ENCODE data around the gene APLP2. TPM values are rescaled to one million over a fixed set of nuclear protein-coding genes. Genes with fewer than 3 reads are reported as not detected.

Gene APLP2
- total RNA-seq, 1 donor from 2014 or later = 330 TPM

GRCh38 chr11:130097285-130097684, 27.6 kb downstream of the APLP2 start:
- Mint-ChIP-seq H3K4me3 (ENCODE audit: unreplicated experiment) (no peak overlapping the region), H3K27me3 (ENCODE audit: unreplicated experiment) (no peaks in the 10 kb centered on the region), H3K27ac (ENCODE audit: unreplicated experiment) (no peak overlapping the region), H3K36me3 (ENCODE audit: unreplicated experiment) (peaks cover 6% of the 10 kb centered on the region), H3K4me1 (ENCODE audit: unreplicated experiment) (peaks cover 23% of the 10 kb centered on the region), H3K9me3 (ENCODE audit: unreplicated experiment) (peaks cover 5% of the 10 kb centered on the region)
- DNase-seq (ENCODE audit: extremely low spot score, unreplicated experiment) = no peak
- no peak for TF ChIP-seq CTCF (IDR thresholded peaks at IDR 0.05)

DNA sequence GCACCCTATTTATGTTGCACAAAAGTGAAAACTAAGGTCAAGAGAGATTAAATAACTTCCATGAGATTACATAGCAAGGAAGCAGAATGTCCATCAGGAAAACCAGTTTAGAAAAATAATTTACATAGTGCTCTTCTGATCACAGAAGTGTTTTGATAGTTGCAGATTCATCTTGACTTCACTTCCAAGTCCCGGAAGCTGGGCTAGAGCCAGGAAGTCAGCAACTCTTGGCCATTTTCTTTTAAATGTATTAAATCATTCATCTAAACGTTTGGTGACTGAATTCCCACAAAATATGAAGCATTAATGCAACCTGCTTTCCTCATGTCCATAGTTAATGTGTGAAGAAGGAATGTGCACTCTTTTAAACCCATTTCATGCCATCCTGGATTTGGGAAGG, 29.7 kb downstream of the APLP2 start:
- Mint-ChIP-seq H3K9me3 (ENCODE audit: unreplicated experiment) (no peaks in the 10 kb centered on the region), H3K4me3 (ENCODE audit: unreplicated experiment) (no peak overlapping the region), H3K4me1 (ENCODE audit: unreplicated experiment) (peaks cover 37% of the 10 kb centered on the region), H3K27me3 (ENCODE audit: unreplicated experiment) (no peaks in the 10 kb centered on the region), H3K36me3 (ENCODE audit: unreplicated experiment) (peaks cover 2% of the 10 kb centered on the region), H3K27ac (ENCODE audit: unreplicated experiment) (no peak overlapping the region)
- no peak for DNase-seq (ENCODE audit: extremely low spot score, unreplicated experiment)
- TF ChIP-seq CTCF (IDR thresholded peaks at IDR 0.05) = no peak

- Mint-ChIP-seq H3K4me1 (ENCODE audit: unreplicated experiment) (peaks cover 37% of the 10 kb centered on the region), H3K9me3 (ENCODE audit: unreplicated experiment) (no peaks in the 10 kb centered on the region), H3K27me3 (ENCODE audit: unreplicated experiment) (no peaks in the 10 kb centered on the region), H3K27ac (ENCODE audit: unreplicated experiment) (no peak overlapping the region), H3K36me3 (ENCODE audit: unreplicated experiment) (peaks cover 2% of the 10 kb centered on the region), H3K4me3 (ENCODE audit: unreplicated experiment) (no peak overlapping the region)
- no peak for TF ChIP-seq CTCF (IDR thresholded peaks at IDR 0.05)
- DNase-seq (ENCODE audit: extremely low spot score, unreplicated experiment) = no peak
Measured at GRCh38 chr11:130100381-130101095, 30.8 kb downstream of the APLP2 start.

GRCh38 chr11:130101661-130102060, 32.0 kb downstream of the APLP2 start:
- no peak for TF ChIP-seq CTCF (IDR thresholded peaks at IDR 0.05)
- H3K27ac Mint-ChIP-seq (ENCODE audit: unreplicated experiment) = no peak overlapping the region

DNA sequence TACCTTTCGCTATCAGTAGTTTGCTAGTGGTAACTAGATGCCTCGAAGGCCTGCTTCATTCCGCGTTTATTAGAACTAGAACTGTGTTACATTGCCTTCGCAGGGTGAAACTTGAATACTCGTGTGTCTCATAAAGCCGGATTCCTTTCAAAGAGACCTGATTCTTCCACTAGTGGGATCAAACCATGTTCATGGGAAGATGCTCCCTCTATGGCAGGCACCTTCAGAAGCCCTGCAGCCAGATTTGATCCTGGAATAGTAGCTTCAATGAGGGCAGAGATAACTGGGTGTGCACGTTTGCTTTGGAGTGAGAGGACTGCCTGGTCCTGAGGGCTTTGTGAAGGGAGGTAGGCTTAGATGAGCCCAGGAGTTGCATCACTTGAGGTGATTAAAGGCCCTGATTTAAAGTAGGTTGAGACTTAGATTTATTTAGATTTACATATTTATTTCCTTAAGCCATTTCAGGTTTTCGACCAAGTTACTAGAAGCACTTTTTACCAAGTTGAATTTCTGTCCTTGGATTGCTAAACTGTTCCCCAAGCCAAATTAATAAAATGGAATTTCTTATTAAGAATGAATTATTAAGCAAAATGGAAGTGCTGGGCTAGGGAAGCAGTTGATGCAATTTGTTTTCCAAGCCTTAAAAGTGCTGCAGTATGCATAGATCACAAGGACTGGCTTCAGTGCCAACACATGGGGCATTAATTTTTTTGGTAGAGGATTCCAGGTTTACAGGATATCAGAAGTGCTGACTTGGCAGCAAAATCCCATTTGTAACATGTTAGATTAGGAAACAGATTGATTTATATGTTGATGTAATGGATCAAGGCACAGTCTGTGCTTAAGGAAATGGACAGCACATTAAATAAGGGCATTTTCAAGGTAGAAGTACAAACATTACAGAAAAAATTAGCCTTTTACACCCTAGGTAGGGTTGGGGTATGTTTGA, 32.9 kb downstream of the APLP2 start:
- peaks cover 37% of the 10 kb centered on the region for H3K4me1 Mint-ChIP-seq (ENCODE audit: unreplicated experiment)
- H3K9me3 Mint-ChIP-seq (ENCODE audit: unreplicated experiment) = peaks cover 4% of the 10 kb centered on the region
- peaks cover 15% of the 10 kb centered on the region for H3K36me3 Mint-ChIP-seq (ENCODE audit: unreplicated experiment)
- H3K27ac Mint-ChIP-seq (ENCODE audit: unreplicated experiment) = no peak overlapping the region
- H3K4me3 Mint-ChIP-seq (ENCODE audit: unreplicated experiment) = no peak overlapping the region
- no peak for TF ChIP-seq CTCF (IDR thresholded peaks at IDR 0.05)
- no peaks in the 10 kb centered on the region for H3K27me3 Mint-ChIP-seq (ENCODE audit: unreplicated experiment)
- DNase-seq (ENCODE audit: extremely low spot score, unreplicated experiment) = no peak

More at GRCh38 chr11:130101661-130102060, 32.0 kb downstream of the APLP2 start:
- no peaks in the 10 kb centered on the region for H3K27me3 Mint-ChIP-seq (ENCODE audit: unreplicated experiment)
- peaks cover 6% of the 10 kb centered on the region for H3K36me3 Mint-ChIP-seq (ENCODE audit: unreplicated experiment)
- H3K9me3 Mint-ChIP-seq (ENCODE audit: unreplicated experiment) = no peaks in the 10 kb centered on the region
- no peak overlapping the region for H3K4me3 Mint-ChIP-seq (ENCODE audit: unreplicated experiment)
- DNase-seq (ENCODE audit: extremely low spot score, unreplicated experiment) = no peak
- H3K4me1 Mint-ChIP-seq (ENCODE audit: unreplicated experiment) = peaks cover 37% of the 10 kb centered on the region

All from osteocyte (in vitro differentiated cells).